ENCODE results near the gene SERPINB5.

The SERPINB5 gene

DNA sequence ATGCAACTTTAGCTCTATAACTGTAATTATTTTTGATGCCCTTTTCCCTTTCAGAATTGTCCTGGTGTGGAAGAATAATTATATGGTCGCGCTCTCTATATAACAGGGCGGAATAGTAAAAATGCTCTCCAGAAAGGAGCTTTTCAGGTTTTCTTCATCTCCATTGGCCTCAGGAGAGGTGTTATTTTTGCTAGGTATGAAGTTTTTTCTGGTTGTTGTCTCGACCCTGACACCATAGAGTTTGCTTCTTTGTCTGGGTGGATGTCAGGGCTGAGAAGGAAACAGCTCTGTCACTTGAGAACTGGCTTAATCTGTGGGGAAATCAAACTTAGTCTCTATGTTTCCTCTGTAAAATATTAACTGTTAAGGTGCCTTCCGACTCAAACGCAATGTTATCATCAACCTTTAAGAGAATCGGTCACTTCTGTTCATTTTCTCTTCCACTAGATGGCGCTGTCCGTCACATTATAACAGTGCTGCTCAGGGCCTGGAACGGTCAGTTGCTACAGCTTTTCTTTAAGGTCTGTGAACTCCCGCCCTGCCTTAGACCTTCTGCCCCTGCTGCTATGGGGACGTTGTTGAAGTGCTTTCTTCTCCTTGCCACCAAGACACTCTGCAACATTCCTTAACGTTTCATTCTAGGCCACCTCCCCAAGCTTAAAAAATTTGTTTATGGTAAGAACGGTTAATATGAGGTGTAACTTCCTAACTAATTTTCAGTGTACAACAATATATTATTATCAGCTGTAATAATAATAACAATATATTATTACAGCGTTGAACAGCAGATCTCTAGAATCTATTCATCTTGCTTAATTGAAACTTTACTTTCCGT, 41.6 kb downstream of the SERPINB5 start:
- DNase-seq (ENCODE audit: low read depth, low spot score): peak; percentile 74
- no peak overlapping the region for H3K4me3 ChIP-seq (ENCODE audit: low read length)

DNA sequence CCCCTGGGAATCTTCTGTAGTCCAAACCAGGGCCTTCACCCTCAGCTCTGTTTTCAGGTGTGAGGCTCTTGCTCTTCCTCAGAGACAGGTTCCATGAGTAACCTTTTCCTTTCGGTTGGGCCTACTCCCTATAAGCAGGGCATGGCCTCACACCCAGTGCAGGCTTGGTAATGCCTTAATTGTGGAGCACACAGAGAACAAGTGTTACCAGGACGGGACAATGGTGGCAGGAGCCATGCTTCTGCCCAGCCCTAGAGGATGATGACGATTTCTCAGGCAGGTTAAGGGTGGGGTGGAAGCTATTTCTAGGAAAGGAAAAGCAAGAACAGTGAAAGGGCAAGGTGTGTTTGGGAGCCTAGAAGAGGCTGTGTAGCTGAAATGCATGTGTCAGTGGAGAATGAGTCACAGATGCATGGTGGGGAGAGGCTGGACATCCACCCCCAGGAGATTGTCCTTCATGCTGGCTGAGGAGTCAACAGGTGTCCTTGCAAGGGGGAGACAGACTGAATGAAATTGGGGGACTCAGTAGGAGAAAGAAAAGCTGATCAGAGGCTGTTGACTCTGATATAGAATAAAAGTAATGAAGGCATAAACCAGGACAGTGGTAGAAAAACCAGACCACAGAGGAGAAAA, 43.4 kb downstream of the SERPINB5 start:
- H3K4me3 ChIP-seq (ENCODE audit: low read length): no peak overlapping the region
- no peak for DNase-seq (ENCODE audit: low read depth, low spot score)

DNA sequence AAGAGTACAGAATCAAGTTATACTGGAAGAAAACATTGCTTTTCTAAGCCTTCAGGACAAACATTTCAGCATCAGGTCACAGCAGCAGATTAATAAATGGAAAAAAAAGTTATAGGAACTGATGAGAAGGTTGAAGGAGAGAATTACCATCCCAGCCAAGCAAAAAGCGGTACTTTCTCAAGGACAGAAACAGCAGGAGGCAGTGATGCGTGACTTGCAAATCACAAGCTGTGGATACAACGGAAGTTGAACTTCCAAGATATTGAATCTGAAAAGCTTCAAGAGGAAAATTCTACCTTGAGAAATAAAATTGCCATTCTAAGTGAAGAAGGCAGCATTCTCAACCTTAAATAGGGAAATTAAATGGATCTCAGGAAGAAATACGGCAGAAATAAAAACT, 46.9 kb downstream of the SERPINB5 start:
- no peak for DNase-seq (ENCODE audit: low read depth, low spot score)
- no peak overlapping the region for H3K4me3 ChIP-seq (ENCODE audit: low read length)

DNA sequence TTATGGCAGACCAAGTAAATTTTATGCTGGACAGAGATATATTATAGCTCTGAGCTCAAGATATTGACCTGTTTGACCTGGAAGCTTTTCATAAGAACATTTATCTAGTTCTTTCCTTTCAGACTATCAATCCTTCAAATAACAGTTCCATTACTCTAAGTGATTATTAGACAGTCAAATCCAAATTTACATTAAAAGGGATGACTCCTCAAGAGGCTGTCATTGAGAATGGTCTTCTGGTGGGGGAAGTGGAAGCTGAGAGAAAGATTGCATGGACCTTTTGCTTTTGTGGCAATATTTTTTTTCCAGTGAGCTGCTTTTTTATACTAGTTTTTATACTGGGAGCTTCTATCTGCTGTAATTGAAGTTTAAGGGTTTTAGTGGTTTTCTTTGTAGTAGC, 50.5 kb downstream of the SERPINB5 start:
- no peak for DNase-seq (ENCODE audit: low read depth, low spot score)
- no peak overlapping the region for H3K4me3 ChIP-seq (ENCODE audit: low read length)

DNA sequence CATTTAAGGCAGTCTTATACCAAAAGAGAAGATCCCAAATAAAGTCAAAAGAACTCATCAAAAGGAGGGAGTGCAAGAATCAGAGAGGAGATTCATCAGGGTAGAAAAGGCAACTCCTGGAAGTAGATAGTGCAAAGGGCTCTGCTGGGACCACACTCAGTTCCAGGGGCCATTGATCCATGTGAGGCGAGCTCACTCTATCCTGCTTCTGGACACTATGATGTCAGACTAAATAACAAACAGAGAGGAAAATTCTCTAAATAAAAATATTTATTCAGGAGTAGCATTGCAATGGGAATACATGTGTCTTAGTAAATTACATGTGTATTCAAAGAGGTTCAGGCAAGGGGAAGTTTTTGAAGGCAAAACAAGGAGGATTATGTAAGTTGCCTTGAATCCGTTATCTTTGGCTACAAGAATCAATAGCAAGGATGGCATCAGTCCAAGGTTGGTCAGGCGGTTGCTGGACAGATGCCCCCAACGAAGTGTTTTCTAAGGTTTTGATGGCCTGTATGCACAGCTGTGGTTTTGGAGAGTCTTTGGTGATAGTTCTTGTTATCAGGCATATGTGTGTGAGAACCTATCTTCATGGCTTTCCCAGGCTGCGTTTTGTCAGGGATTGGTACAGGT, 52.2 kb downstream of the SERPINB5 start:
- no peak overlapping the region for H3K4me3 ChIP-seq (ENCODE audit: low read length)
- no peak for DNase-seq (ENCODE audit: low read depth, low spot score)

- no peak for DNase-seq (ENCODE audit: low read depth, low spot score)
Measured at GRCh38 chr18:63532471-63532870, 55.7 kb downstream of the SERPINB5 start.

GRCh38 chr18:63534615-63535014, 57.9 kb downstream of the SERPINB5 start:
- no peak for DNase-seq (ENCODE audit: low read depth, low spot score)
- H3K4me3 ChIP-seq (ENCODE audit: low read length): no peak overlapping the region

More at GRCh38 chr18:63532471-63532870, 55.7 kb downstream of the SERPINB5 start:
- no peak overlapping the region for H3K4me3 ChIP-seq (ENCODE audit: low read length)

DNA sequence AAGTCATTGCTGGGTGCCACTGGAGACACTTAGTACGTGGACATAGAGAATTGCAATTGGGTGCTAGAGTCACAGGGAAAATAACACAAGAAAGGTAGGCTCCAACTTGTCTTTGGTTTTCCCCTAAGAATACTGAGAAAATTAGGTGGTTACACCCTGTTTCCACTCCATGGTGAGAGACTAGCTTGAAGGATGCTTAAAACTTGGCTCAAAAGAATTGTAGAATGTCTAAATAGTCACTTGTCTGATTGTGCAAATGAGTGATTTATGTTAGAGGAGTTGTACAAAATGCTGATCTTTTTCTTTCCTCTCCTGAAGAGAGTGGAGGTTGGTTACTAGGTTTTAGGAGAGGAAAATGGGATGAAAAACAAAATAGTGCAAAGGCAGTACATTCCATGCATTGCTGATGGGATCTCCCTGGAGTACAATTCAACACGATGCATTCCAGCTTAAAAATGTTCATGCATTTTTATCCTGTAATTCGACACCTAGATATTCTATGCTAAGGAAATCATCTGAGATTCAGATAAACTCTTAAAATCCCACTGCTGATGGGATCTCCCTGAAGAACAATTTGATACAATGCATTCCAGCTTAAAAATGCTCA, 63.2 kb downstream of the SERPINB5 start:
- DNase-seq (ENCODE audit: low read depth, low spot score): no peak
- H3K4me3 ChIP-seq (ENCODE audit: low read length): no peak overlapping the region

GRCh38 chr18:63542069-63542468, 65.3 kb downstream of the SERPINB5 start, which contains the start of gene SERPINB12:
Gene SERPINB12 (plus strand): TSS chr18:63542369. CDS start chr18:63556160, 13,791 bp downstream.
- H3K4me3 ChIP-seq (ENCODE audit: low read length): no peak within 1 kb of the TSS
- DNase-seq (ENCODE audit: low read depth, low spot score): no peak

- H3K4me3 ChIP-seq (ENCODE audit: low read length): no peak overlapping the region
- no peak for DNase-seq (ENCODE audit: low read depth, low spot score)
Measured at GRCh38 chr18:63544017-63544416, 67.3 kb downstream of the SERPINB5 start.

DNA sequence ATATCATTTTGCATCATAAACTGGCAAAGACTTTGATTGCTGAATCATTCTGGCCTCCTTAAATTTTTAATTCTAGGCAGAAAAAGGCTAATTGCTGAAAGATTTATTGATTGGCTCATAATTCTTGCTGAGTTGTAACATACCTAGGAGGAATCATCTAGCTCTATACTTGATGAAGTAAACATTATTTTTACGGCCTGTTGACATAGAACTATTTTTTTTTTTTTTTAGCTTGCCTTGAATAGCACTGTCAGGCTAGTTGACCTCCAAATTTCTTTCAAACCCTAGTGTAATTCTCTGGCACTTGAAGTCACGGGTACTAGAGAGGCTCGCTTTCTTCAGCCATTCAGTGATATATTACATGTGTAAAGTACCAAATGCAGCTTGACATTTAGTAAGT, 68.2 kb downstream of the SERPINB5 start:
- H3K4me3 ChIP-seq (ENCODE audit: low read length): no peak overlapping the region
- no peak for DNase-seq (ENCODE audit: low read depth, low spot score)

- H3K4me3 ChIP-seq (ENCODE audit: low read length): no peak overlapping the region
- no peak for DNase-seq (ENCODE audit: low read depth, low spot score)
Measured at GRCh38 chr18:63550068-63550467, 73.3 kb downstream of the SERPINB5 start.

DNA sequence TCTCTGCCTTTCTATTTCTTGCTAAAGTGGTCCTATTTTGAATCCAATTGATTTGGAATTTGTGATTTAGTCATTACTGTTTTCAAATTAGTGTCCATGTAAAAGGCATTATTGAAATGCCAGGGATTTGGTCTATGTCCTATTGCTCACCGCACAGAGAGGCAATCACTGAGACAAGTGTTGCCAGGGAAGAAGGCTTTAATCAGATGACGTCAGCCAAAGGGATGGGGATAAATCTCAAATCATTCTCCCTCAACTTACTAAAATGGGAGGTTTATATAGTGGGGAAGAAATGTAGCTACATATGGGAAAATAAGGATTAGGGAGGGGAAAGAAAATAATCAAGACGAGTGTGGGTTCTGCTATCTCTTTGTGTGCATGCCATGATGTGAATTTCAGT, 75.0 kb downstream of the SERPINB5 start:
- no peak overlapping the region for H3K4me3 ChIP-seq (ENCODE audit: low read length)
- DNase-seq (ENCODE audit: low read depth, low spot score): no peak

DNA sequence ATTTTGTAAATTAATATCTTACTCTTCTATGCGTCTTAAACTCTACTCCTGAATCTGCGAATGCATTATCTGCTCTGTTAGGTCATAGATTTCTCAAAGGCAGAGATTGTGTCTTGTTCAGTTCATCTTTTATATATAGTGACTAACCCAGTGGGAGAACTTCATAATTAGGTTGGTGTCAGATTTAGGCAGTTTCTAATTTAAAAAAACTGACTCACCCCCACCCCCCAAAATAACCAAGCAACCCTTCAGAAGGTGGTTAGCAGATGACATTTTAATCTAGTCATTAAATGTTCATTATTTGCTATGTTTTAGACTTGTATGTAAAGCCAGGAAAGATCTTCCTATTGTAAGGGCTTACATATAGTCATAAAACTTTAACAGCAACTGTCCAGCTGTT, 75.8 kb downstream of the SERPINB5 start:
- H3K4me3 ChIP-seq (ENCODE audit: low read length): no peak overlapping the region

GRCh38 chr18:63553081-63553480, 76.3 kb downstream of the SERPINB5 start:
- no peak for DNase-seq (ENCODE audit: low read depth, low spot score)
- H3K4me3 ChIP-seq (ENCODE audit: low read length): no peak overlapping the region

More for the DNA sequence above, 75.8 kb downstream of the SERPINB5 start:
- DNase-seq (ENCODE audit: low read depth, low spot score): no peak

Data from Jurkat, Clone E6-1 (cell line).